Skeletal muscle tissue (tissue), 4 donors: ENCODE data around the gene GOLGA7B. TPM values are rescaled to one million over a fixed set of nuclear protein-coding genes. Genes with fewer than 3 reads are reported as not detected.

ENCODE experiments used
- H3K27ac ChIP-seq: one replicate; pipeline ENCODE4 v1.7.0; 2013; ENCODE audit warnings: mild to moderate bottlenecking, low read depth, low read length, inconsistent platforms
- H3K27me3 ChIP-seq, 3 donors: one replicate each; pipeline ENCODE4 v1.7.0; 2013; ENCODE audit warnings: low read length in 3 of 3; ENCODE audit not compliant: control insufficient read depth in 3 of 3, insufficient read depth in 3 of 3
- H3K36me3 ChIP-seq, 3 donors: one replicate each; pipeline ENCODE4 v1.7.0; 2013; ENCODE audit warnings: low read length in 3 of 3; ENCODE audit not compliant: control insufficient read depth in 3 of 3, insufficient read depth in 3 of 3
- H3K4me1 ChIP-seq, 3 donors: one replicate each; pipeline ENCODE4 v1.7.0; 2013; ENCODE audit warnings: low read length in 3 of 3, mild to moderate bottlenecking in 3 of 3; ENCODE audit not compliant: control insufficient read depth in 3 of 3, insufficient read depth in 3 of 3
- H3K4me3 ChIP-seq, 3 donors: one replicate each; pipeline ENCODE4 v1.7.0; 2013; ENCODE audit warnings: low read length in 3 of 3
- H3K9ac ChIP-seq, 3 donors: one replicate each; pipeline ENCODE4 v1.7.0; 2013; ENCODE audit warnings: low read length in 3 of 3, mild to moderate bottlenecking in 3 of 3, moderate library complexity in 2 of 3, low read depth in 1 of 3
- H3K9me3 ChIP-seq, 3 donors: one replicate each; pipeline ENCODE4 v1.7.0; 2013; ENCODE audit warnings: low read length in 3 of 3; ENCODE audit not compliant: control insufficient read depth in 3 of 3
- total RNA-seq: library from RNA; depleted of rRNA; stranded (reverse); fragments of >200 nt; gene quantifications from one replicate; pipeline ENCODE4 v1.2.3, GENCODE V29; 2014
- donor health status: Osteomylitis.

GOLGA7B gene
- total RNA-seq: not detected

DNA sequence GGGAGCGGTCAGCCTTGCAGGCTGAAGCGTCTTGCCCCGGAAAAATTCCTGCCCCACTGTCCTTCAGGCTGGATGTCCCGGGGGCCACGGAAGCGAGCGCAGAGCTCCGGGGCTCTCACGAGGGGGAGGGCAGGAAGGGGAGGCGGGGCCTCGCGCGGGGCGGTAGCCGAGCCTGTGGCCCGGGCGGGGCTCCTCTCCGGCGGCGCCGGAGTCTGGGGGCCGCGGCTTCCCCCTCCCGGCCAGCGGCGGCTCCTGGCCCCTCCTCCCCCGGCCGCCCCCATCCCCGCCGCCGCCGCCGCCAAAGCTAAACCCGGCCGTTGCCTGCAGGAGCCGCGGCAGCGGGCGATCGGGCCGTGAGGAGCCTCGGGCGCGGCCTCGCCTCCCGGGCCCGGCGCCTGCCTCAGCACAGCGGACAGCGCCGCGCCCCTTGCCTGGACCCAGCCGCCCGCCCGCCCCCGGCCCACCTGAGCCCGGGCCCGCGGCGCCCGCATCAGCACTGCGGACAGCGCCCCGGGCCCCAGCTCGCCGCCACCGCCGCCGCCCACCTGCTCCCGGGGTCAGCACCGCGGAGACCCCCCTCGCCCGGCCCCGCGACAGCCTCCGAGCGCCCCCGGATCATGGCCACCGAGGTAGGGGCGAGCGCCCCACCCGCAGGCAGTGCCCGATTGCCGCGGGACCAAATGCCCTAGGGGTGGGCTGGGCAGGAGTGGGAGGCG is at the start of gene GOLGA7B:
GOLGA7B (plus strand) TSS at position 157 of the 716 bp plus-strand sequence; CDS start at position 618, 461 bp downstream.
- Histone ChIP-seq H3K36me3 (no peaks in the 10 kb centered on the region), H3K27ac (no peak within 1 kb of the TSS), H3K9me3 (no peaks in the 10 kb centered on the region), H3K4me3 (peak within 1 kb of the TSS in 1 of 3 donors; percentile 31), H3K27me3 (peaks cover 10 to 21% (median 20%) of the 10 kb centered on the region in 3 donors), H3K4me1 (peaks cover 4 to 30% (median 12%) of the 10 kb centered on the region in 3 donors), H3K9ac (peak within 1 kb of the TSS in 1 of 3 donors; percentile 33)

GRCh38 chr10:97800474-97800873 is 49.2 kb upstream of the GOLGA7B start:
- no peak overlapping the region for H3K9ac ChIP-seq

GRCh38 chr10:97801422-97801821 is 48.2 kb upstream of the GOLGA7B start:
- Histone ChIP-seq H3K4me1 (peaks cover 0 to 11% (median 7%) of the 10 kb centered on the region in 3 donors), H3K27me3 (peaks cover 3 to 16% (median 4%) of the 10 kb centered on the region in 3 donors), H3K4me3 (no peak overlapping the region), H3K36me3 (no peaks in the 10 kb centered on the region), H3K9me3 (peaks cover 0 to 8% (median 0%) of the 10 kb centered on the region in 3 donors), H3K27ac (no peak overlapping the region), H3K9ac (no peak overlapping the region)

More at GRCh38 chr10:97800474-97800873, 49.2 kb upstream of the GOLGA7B start:
- H3K36me3 ChIP-seq: no peaks in the 10 kb centered on the region
- H3K4me3 ChIP-seq: no peak overlapping the region
- peaks cover 0 to 8% (median 0%) of the 10 kb centered on the region in 3 donors for H3K9me3 ChIP-seq
- H3K27me3 ChIP-seq: peaks cover 3 to 17% (median 4%) of the 10 kb centered on the region in 3 donors
- H3K27ac ChIP-seq: no peak overlapping the region
- H3K4me1 ChIP-seq: peaks cover 0 to 6% (median 0%) of the 10 kb centered on the region in 3 donors

DNA sequence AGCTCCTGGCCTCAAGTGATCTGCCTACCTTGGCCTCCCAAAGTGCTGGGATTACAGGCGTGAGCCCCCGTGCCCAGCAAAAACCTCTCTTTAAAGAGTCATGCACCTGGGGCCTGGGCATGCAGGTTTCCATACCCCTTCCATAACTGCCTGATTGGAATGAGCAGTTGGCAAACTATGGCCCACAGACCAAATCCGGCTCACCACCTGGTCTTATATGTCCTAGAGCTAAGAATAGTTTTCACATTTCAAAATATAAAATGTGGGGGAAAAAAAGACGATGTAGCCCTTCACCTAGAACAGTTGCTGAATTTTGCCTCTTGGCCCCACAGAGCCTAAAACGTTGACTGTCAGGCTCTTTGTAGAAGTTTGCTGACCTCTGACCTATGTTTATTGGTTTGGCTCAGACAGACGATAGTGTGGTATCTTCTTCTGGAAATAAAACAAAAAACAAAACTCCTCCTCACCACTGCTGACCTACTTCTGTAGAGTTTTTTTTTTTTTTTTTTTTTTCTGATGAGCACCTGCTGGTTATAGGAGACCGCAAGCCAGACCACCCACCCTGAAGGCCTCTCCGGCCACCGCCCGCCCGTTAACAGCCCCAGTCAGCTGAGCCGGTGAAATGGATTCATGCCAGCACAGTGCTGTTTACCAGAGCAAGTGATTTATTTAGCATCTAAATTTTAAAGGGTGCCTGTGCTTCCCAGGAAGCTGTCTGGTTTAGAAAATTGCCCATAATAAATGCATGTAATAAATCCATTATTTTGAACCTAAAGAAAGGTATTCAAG is 44.4 kb upstream of the GOLGA7B start:
- peaks cover 0 to 10% (median 0%) of the 10 kb centered on the region in 3 donors for H3K27me3 ChIP-seq
- no peak overlapping the region for H3K4me3 ChIP-seq
- peaks cover 0 to 11% (median 7%) of the 10 kb centered on the region in 3 donors for H3K4me1 ChIP-seq
- peak overlapping the region; percentile 66 for H3K27ac ChIP-seq
- no peaks in the 10 kb centered on the region for H3K36me3 ChIP-seq
- H3K9ac ChIP-seq: no peak overlapping the region
- H3K9me3 ChIP-seq: no peaks in the 10 kb centered on the region

GRCh38 chr10:97805949-97806348 is 43.7 kb upstream of the GOLGA7B start:
- H3K9me3 ChIP-seq: no peaks in the 10 kb centered on the region
- no peak overlapping the region for H3K27ac ChIP-seq
- no peak overlapping the region for H3K9ac ChIP-seq
- H3K4me1 ChIP-seq: peaks cover 0 to 11% (median 7%) of the 10 kb centered on the region in 3 donors
- no peak overlapping the region for H3K4me3 ChIP-seq
- H3K36me3 ChIP-seq: no peaks in the 10 kb centered on the region
- H3K27me3 ChIP-seq: peaks cover 0 to 8% (median 0%) of the 10 kb centered on the region in 3 donors

GRCh38 chr10:97810446-97810845 is 39.2 kb upstream of the GOLGA7B start:
- H3K36me3 ChIP-seq: no peaks in the 10 kb centered on the region
- no peak overlapping the region for H3K4me3 ChIP-seq
- H3K9me3 ChIP-seq: no peaks in the 10 kb centered on the region
- no peak overlapping the region for H3K27ac ChIP-seq
- peaks cover 0 to 7% (median 6%) of the 10 kb centered on the region in 3 donors for H3K4me1 ChIP-seq
- peaks cover 0 to 2% (median 0%) of the 10 kb centered on the region in 3 donors for H3K27me3 ChIP-seq
- H3K9ac ChIP-seq: no peak overlapping the region

DNA sequence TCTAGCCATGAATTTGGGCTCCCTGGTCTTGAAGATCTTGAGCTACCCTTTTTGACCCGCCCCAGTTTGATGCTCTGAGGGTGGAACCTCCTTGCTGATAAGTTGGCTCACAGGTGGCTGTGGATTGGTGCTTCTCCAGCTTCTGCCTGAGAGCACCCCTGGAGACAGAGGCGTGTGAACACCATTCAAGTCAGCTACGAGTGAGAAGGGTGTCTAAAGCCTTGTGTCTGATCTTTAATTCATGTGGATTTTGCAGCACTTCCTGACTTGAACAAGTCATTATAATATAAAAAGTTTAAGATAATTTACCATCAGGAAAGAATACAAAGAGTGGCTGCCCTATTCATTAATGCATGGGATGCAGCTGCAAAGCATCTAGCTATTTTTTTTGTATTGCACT is 37.7 kb upstream of the GOLGA7B start:
- H3K4me1 ChIP-seq: no peaks in the 10 kb centered on the region
- no peak overlapping the region for H3K9ac ChIP-seq
- no peaks in the 10 kb centered on the region for H3K9me3 ChIP-seq
- H3K27me3 ChIP-seq: peaks cover 0 to 3% (median 0%) of the 10 kb centered on the region in 3 donors
- no peaks in the 10 kb centered on the region for H3K36me3 ChIP-seq
- H3K27ac ChIP-seq: no peak overlapping the region
- H3K4me3 ChIP-seq: no peak overlapping the region

DNA sequence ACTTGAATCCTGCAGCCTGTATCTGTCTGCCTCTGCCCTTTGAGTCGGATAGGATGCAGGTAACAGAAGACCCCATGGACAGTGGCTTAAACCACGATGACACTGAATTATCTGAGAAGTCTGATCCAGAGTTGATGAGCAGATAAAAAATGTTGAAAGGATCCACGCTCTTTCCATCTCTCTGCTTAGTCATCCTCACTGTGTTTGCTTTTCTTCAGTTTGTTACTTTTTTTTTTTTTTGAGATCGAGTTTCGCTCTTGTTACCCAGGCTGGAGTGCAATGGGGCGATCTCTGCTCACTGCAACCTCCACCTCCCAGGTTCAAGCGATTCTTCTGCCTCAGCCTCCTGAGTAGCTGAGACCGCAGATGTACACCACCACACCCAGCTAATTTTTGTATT is 36.9 kb upstream of the GOLGA7B start:
- Histone ChIP-seq H3K4me1 (no peaks in the 10 kb centered on the region), H3K9ac (no peak overlapping the region), H3K4me3 (no peak overlapping the region), H3K27me3 (peaks cover 0 to 3% (median 0%) of the 10 kb centered on the region in 3 donors), H3K36me3 (no peaks in the 10 kb centered on the region), H3K27ac (no peak overlapping the region), H3K9me3 (no peaks in the 10 kb centered on the region)

DNA sequence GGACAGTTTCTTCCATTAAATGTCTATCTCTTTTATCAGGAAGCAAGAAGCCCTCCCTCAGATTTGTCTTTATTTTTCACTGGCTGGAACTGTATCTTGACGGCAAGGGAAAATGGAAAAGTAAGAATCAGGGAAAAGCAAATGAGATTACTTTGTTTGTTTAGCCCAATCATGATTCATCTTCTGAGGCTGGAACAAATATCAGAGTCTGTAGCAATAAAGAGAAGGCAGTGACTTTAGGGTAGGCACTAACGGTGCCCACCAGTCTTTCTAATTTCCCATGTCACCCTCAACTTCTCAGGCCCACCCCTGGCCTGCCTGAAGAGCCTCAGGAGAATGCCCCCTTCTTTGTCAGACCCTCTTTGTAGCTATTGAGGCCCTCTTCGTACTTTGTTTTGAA is 36.3 kb upstream of the GOLGA7B start:
- Histone ChIP-seq H3K4me3 (no peak overlapping the region), H3K36me3 (no peaks in the 10 kb centered on the region), H3K9ac (no peak overlapping the region), H3K27me3 (peaks cover 0 to 3% (median 0%) of the 10 kb centered on the region in 3 donors), H3K27ac (no peak overlapping the region), H3K9me3 (no peaks in the 10 kb centered on the region), H3K4me1 (no peaks in the 10 kb centered on the region)

- no peak overlapping the region for H3K9ac ChIP-seq
- no peaks in the 10 kb centered on the region for H3K36me3 ChIP-seq
- peaks cover 0 to 3% (median 0%) of the 10 kb centered on the region in 3 donors for H3K27me3 ChIP-seq
- H3K27ac ChIP-seq: no peak overlapping the region
- H3K4me3 ChIP-seq: no peak overlapping the region
- H3K9me3 ChIP-seq: no peaks in the 10 kb centered on the region
- H3K4me1 ChIP-seq: no peaks in the 10 kb centered on the region
These were observed 34.6 kb upstream of the GOLGA7B start for GRCh38 chr10:97814996-97815395.
